ENCODE results near the gene CCDC192.

CCDC192 gene

DNA sequence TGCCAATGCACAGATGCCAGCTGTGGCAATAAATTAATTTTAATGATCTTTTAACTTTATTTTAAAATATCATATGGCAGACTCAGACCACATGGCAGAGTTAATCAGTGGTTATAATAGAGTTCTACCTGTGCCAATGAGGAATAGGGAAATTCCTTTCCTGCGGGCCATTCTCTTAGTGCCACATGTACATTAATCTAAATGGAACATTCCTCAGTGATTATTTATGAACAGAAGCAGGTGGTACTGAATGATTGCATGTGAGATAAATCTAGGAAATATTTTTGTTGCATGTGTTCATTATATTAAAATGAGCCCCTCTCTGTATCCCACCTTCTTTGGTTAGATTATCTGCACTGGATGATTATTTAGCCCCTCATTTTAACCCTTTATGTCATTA, 102.3 kb downstream of the CCDC192 start:
- in situ Hi-C loops (cut with HindIII; ENCODE audit: low sequenced_read_pairs) = loop anchor here (5.0 kb wide), 1 partner anchor 43 kb away; no protein-coding TSS in a partner anchor

DNA sequence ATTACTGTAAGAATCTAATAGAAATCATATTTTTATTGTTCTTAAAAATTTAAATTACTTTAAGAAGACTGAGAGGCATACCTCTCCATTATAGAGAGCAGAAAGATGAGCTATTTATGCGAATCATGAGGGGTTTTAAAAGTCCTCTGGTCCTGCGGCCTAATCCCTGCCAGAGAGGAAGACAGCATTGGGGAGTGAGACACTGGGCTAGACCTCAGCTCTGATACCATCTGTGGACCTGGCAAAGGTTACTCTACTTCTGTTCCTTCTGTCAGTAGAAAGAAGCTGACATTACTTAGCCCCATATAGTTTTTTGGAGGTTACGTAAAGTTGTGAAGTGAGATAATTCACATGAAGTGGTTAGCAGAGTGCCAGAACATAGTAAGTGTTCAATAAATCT, 103.6 kb downstream of the CCDC192 start:
- in situ Hi-C loops (cut with HindIII; ENCODE audit: low sequenced_read_pairs) = loop anchor here (5.0 kb wide), 1 partner anchor 44 kb away; no protein-coding TSS in a partner anchor

DNA sequence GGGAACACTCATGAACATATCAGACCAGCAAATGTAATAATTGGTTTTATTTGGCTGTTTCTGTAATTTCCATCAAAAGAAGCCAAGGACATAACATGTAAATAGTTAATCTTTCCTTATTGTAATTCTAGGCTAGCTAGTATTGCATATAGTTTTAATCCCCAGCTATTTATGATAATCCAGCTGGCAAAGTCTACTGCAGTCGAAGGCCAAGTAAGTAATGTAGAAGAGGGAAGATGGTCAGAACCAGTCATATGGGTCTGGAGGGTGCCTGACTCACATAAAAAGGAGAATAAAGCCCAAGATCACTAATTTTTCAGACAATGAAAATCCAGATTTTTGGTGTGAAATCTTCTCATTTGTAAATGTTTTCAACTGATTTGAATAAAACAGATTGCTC, 106.3 kb downstream of the CCDC192 start:
- in situ Hi-C loops (cut with HindIII; ENCODE audit: low sequenced_read_pairs) = loop anchor here (5.0 kb wide), 1 partner anchor 47 kb away; no protein-coding TSS in a partner anchor

DNA sequence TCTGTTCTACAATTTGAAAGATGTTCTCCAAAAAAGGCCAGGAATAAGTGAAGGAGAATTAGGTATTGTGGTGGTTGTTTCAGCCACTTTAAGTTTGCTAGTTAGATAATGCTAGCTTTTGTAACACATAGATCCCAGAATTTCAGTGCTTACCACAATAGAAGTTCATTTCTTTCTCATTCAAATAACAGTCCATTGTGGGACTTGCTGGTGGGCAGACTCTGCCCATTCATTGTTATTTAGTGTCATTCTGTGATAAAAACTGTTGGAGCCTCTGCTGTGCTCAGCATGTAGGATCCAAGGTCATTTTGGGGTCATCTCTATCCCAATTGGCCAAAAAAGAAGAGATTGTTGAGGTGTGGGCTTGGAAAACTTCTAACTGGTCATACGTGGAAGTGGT, 106.8 kb downstream of the CCDC192 start:
- in situ Hi-C loops (cut with HindIII; ENCODE audit: low sequenced_read_pairs) = no loop called here

DNA sequence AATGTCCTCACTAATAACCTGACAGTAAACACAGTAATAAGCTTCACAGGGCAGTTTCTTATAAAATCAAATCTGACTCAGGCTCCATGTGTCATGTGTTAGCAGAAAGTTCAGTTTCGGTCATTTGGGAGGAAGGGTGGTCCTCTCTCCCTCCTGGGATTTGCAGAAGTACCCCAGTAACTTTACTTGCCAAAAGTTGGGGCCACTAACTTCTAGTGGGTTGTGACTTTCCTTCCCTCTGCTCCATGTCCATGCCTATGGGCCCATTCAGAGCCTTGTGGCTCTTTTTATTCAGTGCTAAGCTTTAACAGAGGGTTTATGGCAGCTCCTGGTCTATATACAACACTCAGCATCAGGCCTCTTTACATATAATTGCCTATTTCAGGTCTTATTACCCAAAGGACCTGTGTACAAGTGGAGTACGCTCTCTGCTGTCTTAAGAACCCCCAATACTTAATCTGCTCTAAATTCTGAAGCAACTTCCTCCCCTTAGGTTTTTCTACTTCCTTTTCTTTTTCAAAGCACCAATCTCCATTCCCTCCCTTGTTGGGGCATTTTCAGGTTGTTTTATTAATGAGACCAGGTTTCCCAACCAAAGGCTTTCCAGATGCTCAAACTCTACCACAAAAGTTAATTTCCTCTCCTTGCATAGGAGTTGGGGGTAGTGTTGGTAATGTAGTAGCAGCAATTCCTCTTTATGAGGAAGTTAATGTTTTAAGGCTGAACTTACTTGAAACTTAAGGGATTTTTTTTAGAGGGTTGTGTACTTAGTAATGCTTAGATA, 107.7 kb downstream of the CCDC192 start:
- in situ Hi-C loops (cut with HindIII; ENCODE audit: low sequenced_read_pairs) = no loop called here

DNA sequence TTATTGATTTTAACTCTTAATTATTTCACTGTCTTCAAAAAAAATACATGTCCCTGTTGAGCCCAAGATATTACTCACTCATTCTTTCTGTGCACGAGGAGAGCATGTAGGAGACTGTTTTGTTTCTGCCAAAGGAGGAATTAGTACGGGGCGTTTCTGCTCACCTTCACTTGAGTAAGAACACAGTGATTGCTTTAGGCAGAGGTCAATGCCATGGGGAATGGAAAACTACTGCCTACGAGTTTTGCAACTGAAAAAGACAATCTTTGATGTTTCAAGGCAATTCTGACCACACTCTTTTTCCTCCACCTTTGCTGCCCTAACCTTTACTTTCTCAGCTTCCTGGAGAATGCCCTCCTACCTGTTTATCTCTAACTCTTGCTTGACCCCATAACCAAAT, 109.4 kb downstream of the CCDC192 start:
- in situ Hi-C loops (cut with HindIII; ENCODE audit: low sequenced_read_pairs) = no loop called here

DNA sequence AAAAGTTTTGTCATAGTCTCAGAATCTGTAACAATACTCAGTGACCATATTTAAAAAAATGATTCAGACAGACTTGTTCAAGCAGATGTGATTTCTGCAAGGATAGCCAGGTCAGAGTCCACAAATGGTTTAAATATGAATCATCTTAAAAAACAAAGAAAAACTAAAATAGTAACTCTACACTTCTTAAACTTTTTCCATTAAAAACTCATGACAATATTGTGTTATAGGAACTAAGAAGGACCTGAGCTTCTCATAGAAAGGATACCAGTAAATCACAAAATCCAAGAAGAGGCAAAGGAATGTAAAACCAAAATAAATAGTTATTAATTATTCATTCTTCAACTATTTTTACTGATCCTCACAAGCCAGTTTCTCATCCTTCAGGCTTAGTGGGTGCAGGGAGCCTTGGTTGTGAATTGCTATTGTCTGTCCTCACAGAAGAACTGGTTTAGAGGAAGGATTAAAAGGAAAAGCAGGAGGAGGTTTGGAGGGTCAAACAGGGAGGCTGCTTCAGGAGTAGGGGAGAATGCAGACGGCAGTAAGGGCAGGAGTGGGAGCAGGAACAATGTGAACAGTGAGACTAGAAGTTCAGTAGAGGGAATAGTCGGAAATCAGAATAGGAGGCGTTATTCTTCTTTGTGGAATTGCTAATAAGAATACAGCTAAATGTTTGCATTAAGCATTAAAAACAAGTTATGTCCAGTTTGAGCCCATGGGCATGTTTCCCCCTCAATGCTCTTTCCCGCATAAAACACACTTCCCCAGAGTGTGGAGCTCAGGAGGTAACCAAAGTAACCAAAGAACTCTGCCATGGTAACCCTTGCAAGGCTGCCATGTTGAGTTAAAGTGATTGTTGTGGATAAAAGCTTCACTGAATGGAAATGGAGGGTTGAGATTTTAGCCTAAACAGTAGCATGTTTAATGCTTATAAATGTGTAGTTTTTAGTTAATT, 110.7 kb downstream of the CCDC192 start:
- in situ Hi-C loops (cut with HindIII; ENCODE audit: low sequenced_read_pairs) = no loop called here

DNA sequence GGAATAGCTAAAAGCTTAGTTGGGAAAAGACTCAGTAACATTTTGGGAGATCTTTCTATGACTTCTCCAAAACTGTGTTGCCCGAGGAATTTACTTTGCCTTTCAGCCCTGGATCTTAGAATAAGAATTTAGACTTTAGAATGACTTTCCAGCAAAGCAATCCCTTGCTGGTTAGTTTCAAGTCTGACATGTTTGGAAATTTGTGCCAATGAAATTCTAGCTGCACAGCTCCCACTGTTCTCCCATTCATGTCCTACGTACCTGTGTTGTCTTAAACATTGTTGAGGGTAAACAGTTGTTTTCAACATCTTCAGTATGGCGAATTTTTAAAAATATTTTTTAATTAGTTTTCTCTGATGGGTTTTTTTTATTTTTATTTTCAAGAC, 111.4 kb downstream of the CCDC192 start:
- in situ Hi-C loops (cut with HindIII; ENCODE audit: low sequenced_read_pairs) = no loop called here

DNA sequence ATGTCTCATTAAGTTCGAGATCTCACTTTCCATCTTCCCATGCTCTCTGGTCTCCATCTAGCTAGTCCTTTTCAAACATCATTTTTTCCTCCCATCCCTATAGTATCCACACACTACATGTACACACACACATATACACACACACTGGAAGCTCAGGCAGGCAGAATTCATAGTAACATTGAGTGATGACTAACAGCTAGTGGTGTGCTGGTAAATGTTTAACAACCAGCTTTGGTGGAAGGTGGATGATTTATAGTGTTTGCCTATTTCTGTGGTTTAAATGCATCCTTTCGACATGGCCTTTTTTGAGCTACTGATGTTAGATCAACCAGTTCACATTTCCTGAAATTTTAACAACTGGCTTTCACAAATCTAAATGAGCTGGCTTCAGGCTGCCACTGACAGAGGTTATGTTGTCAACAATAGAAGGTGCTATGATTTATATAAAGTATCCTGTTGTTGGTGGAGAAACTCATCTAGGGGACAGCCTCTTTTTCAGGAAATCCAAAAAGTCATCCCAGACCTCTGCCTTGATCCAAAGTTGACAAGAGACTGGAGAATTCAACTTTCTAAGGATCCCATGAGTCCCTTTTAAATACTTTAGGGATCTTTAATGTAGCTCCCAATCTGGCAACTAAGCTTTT, 117.8 kb downstream of the CCDC192 start:
- in situ Hi-C loops (cut with HindIII; ENCODE audit: low sequenced_read_pairs) = no loop called here

DNA sequence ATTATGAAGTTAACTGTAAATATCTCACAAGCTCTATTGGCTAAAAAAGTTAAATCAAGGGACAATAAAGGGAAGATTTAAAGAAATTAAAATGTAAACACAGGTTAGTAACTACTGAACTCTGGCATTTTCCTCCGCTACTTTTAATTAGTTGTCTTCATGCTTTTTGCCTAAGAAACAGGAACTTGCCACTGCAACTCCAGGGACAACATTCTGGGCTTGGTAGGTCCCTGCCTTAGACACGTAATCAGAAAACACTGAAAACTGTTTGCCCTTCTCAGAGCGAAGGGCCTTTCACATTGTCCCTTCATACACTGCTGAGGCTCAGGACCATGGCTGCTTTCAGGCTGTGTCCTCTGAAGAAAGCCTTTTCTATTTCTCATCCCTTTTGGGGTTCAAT, 118.7 kb downstream of the CCDC192 start:
- in situ Hi-C loops (cut with HindIII; ENCODE audit: low sequenced_read_pairs) = no loop called here

DNA sequence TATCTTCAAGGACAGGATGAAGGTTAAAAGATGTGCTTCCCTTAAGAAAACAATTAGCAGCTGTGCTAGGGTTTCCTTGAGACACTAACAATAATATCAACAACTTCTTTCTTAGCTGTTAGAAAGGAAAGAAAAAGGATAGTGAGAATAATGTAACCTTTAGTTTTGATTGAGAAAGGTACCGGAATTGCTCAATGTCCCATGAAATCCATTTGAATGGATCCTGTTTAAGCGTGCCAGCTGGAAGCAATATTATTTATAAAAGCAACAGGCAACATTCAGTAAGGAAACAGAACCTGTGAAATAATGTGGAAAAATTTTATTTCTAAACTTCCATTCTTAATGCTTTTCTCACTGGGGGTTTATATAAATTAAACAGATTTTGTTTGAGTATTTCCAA, 120.9 kb downstream of the CCDC192 start:
- in situ Hi-C loops (cut with HindIII; ENCODE audit: low sequenced_read_pairs) = no loop called here

DNA sequence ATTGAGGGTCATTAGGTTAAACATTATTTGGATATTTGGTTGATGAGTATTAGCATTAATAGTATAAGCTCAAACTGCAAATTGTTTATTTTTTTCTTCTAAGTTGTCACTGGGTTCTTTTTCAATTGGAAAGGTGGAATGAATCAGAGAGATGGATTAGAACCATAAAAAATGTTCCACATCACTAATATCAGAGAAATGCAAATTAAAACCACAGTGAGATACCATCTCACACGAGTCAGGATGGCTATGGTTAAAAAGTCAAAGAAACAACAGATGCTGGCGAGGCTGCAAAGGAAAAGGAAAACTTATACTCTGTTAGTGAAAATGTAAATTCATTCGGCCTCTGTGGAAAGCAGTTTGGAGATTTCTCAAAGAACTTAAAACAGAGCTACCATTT, 122.8 kb downstream of the CCDC192 start:
- in situ Hi-C loops (cut with HindIII; ENCODE audit: low sequenced_read_pairs) = no loop called here

DNA sequence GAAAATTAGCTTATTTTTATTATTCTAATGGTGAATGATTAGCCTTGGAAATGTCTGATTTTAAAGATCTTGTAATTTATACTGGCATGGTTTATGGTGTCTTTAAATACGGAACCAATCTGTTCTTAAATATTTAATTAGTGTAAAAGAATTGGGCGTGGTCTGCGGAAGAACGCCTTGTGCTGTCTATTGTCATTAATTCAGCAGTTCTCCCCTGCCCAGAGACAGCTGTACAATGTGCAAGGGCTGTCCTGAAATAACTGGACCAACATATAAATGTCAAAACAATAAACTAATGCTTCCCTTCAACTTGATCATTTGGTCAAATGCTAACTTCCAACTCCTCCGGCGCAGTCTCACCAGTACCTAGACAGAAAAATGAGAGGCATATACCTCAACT, 124.3 kb downstream of the CCDC192 start:
- in situ Hi-C loops (cut with HindIII; ENCODE audit: low sequenced_read_pairs) = no loop called here

DNA sequence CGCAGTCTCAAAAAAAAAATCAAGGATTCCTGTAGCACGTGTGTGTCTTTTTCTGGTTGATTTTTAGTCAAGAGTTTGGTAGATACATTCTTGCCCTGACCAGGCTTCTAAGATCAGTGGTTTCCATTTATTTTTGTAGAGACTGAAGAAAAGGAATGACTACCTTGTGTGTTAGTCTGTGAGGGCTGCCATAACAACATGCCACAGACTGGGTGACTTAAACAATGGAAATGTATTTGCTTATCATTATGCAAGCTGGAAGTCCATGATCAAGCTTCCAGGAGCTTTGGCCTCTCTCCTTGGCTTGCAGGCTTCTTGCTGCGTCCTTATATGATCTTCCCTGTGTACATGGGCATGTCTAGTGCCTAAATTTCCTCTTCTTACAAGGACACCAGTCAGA, 127.0 kb downstream of the CCDC192 start:
- in situ Hi-C loops (cut with HindIII; ENCODE audit: low sequenced_read_pairs) = no loop called here

DNA sequence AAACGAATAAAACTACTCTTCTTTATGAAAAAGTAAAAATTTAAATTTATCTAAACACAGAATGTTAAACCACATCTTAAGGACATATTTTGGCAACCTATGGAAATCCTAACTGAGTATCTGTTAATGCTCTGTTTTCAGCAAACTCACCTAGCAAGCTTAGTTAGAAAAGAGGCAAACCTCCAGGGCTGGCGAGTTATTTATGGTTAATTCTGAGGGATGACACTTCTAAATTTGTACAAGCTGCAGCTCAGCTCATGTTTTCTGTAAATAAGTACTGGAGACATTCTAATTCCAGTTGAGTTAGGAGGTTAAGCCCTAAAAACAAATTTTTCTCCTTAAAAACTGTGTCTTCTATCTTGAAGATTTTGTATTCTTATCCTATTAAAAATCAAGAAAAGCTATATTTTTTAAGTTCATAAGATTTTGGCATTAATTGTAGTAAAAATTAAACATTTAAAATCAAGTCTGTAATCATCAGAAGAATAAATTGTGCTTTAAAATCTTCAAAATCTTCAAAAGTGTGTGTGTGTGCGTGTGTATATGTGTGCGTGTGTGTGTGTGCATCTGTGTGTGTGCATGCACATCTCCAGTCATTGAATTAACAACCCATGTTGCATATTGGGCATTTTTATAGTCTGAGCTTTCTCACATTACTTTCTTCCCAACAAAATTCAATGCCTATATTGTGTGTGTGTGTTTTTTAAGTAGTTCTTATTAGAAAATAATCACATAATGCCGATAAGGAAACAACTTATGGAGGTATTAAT, 127.8 kb downstream of the CCDC192 start:
- in situ Hi-C loops (cut with HindIII; ENCODE audit: low sequenced_read_pairs) = no loop called here

DNA sequence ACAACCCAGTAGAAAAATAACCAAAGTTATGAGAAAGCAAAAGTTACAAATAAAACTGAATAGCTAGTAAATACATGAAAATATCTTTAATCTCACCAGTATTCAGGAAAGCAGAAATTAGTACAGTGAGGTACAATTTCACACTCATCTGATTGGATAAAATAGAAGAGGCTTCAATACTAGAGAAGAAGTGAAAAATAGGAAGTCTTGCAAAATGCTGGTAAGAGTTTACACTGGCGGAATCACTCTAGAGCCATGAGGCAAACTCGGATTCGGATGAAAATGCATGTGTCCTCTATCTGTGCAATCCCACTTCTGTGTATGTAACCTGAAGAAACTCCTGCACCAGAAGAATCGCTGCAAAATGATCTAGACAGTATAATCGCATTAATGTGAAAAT, 128.9 kb downstream of the CCDC192 start:
- in situ Hi-C loops (cut with HindIII; ENCODE audit: low sequenced_read_pairs) = no loop called here

DNA sequence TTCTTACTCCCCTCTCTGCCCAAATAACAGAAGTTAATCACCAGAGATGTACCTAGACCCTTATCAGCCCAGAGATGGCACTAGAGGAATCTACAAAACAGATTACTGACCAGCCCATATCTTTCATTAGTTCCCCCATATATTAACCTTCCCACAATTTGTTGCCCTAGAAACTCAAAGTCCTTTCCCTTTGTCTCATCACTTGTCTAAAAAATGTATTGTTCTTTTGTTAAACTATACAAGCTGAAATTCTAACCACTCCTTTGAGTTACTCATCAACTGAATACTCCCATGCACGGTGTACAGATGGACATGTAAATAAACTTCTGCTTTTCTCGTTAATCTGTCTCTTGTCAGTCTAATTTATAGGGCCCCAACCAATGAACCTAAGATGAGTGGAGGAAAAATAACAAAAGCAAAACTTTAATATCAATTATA, 130.9 kb downstream of the CCDC192 start:
- in situ Hi-C loops (cut with HindIII; ENCODE audit: low sequenced_read_pairs) = no loop called here

DNA sequence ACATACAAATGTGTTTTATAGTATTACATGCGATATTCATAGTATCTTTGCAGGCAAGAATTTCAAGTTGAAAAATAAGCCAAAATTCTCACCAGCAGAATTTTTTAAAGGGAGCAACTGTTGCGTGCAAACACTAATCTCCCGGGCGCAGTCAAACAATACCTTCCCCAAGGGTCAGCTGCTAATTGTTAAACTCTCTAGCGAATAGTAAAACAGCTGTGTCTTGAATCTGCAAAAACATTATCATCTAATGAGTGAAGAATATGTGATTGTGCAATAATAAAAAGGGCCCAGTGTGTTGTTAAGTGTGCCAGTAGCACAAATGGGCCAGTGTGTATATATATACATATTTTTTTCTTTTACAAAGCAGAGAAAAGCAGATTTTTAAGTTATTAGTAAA, 131.4 kb downstream of the CCDC192 start:
- in situ Hi-C loops (cut with HindIII; ENCODE audit: low sequenced_read_pairs) = no loop called here

DNA sequence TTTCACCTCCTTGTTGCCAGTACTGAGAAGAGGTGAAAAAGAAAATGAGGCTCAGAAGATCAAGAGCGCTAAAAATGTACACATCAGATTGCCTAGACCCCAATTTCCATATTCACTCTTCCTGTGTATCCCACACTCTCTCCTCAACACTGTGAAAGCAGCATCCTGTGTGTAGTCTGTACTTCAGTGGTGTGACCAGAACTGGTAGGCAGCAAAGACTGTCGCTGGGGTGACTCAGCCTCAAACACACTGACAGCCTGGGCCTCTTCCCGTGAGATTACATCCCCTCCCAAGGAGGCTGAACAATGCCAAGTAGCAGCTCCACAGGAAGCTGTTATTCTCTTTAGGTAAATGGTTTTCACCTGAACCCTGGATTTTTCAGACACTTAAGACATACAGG, 135.5 kb downstream of the CCDC192 start:
- in situ Hi-C loops (cut with HindIII; ENCODE audit: low sequenced_read_pairs) = no loop called here

DNA sequence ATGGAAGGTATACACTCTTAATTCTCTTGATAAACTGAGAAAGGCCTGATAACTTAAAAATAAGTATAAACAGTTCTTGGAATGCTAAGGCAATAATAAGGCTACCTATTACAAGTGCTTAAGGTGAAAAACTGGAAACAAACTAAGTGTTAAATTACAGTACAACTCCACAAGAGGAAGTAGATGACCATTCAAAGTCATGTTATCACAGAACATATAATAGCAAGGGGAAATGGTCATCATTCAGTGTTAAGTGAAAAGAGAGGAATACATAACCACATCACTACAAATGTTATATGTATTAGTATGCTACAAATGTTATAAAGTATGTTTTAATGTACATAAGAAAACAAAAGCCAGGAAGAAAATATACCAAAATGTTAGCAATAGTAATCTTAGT, 135.9 kb downstream of the CCDC192 start:
- in situ Hi-C loops (cut with HindIII; ENCODE audit: low sequenced_read_pairs) = no loop called here
